NCI-H2081 treated with DMSO at 0.1 percent for 48 hours (cell line): ENCODE results near the gene KCNAB1.
"Not testable (repeated sequence)": the region's sequence is repeated elsewhere in the genome, so short reads cannot be mapped to it uniquely, and the experiment has no call there.

Experiments used
- DNase-seq: peaks from one replicate; lab custom pipeline; 2025; lab: John Stamatoyannopoulos, UW

Gene KCNAB1

GRCh38 chr3:156176629-156177210, 56.3 kb downstream of the KCNAB1 start:
- no peak for DNase-seq

GRCh38 chr3:156180077-156180476, 59.7 kb downstream of the KCNAB1 start:
- no peak for DNase-seq

GRCh38 chr3:156181509-156181908, 61.1 kb downstream of the KCNAB1 start:
- DNase-seq = no peak

GRCh38 chr3:156183396-156183795, 63.0 kb downstream of the KCNAB1 start:
- no peak for DNase-seq

- DNase-seq = no peak
Measured at GRCh38 chr3:156184156-156184555, 63.8 kb downstream of the KCNAB1 start.

- DNase-seq = no peak
Measured at GRCh38 chr3:156187146-156187769, 66.9 kb downstream of the KCNAB1 start.

GRCh38 chr3:156188757-156189156, 68.4 kb downstream of the KCNAB1 start:
- no peak for DNase-seq

- DNase-seq = no peak
Measured at GRCh38 chr3:156189927-156190326, 69.5 kb downstream of the KCNAB1 start.

- not testable (repeated sequence) for DNase-seq
Measured at GRCh38 chr3:156194945-156195344, 74.6 kb downstream of the KCNAB1 start.

GRCh38 chr3:156197152-156197551, 76.8 kb downstream of the KCNAB1 start:
- not testable (repeated sequence) for DNase-seq

- no peak for DNase-seq
Measured at GRCh38 chr3:156201411-156202405, 81.3 kb downstream of the KCNAB1 start.

GRCh38 chr3:156206157-156206556, 85.8 kb downstream of the KCNAB1 start:
- DNase-seq = no peak

- no peak for DNase-seq
Measured at GRCh38 chr3:156207802-156208685, 87.7 kb downstream of the KCNAB1 start.

- no peak for DNase-seq
Measured at GRCh38 chr3:156209631-156210335, 89.4 kb downstream of the KCNAB1 start.

GRCh38 chr3:156211583-156211982, 91.2 kb downstream of the KCNAB1 start:
- DNase-seq = no peak

GRCh38 chr3:156214676-156215075, 94.3 kb downstream of the KCNAB1 start:
- DNase-seq = no peak

- DNase-seq = no peak
Measured at GRCh38 chr3:156215751-156216150, 95.4 kb downstream of the KCNAB1 start.

- no peak for DNase-seq
Measured at GRCh38 chr3:156216216-156216615, 95.8 kb downstream of the KCNAB1 start.

GRCh38 chr3:156216852-156217251, 96.5 kb downstream of the KCNAB1 start:
- no peak for DNase-seq

- no peak for DNase-seq
Measured at GRCh38 chr3:156217674-156218352, 97.4 kb downstream of the KCNAB1 start.

GRCh38 chr3:156218353-156218744, 98.0 kb downstream of the KCNAB1 start:
- DNase-seq = no peak
